ENCODE data around the gene DIDO1.

DIDO1 gene

DNA sequence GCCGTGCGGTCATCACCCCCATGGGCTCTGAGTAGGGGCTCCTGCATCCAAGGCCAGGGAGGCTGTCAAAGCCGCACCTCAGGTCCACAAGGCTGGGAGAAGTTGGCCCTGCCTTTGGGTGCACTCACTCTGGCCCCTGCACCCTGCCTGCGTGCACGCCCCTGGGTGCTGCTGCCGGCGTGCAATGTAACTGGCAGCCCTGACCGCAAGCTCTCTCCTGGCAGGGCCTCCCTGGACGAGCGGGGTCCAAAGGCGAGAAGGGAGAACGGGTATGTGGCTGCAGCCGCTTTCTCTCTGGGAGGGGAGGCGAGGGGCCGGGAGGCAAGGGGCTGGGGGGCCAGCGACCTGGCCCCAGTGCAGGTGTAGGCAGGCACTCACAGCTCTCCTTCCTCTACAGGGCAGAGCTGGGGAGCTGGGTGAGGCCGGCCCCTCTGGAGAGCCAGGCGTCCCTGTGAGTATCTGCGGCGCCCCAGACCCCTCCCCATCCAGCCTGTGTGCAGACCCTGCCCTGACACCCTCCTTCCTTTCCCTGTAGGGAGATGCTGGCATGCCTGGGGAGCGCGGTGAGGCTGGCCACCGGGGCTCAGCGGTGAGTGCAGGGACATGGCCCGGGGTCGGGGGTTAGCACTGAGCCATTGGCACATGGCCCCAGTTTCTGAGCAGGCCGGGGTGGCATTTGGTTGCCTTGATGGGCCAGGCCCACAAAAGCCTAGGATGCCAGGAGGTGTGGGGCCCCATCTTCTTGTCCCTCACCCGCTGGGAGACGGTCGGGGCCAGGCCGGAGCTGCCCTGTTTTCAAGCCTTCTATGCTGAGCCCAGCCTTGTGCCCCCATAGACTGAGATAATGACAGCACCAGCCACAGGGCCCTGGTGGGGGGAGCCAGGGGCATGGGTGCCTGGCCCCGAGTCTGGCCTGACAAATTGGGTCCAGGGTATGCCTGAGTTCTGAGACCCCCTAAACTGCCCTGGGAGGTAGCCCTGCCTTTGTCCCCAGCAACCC, 96.8 kb downstream of the DIDO1 start:
- DNase-seq = no peak

DNA sequence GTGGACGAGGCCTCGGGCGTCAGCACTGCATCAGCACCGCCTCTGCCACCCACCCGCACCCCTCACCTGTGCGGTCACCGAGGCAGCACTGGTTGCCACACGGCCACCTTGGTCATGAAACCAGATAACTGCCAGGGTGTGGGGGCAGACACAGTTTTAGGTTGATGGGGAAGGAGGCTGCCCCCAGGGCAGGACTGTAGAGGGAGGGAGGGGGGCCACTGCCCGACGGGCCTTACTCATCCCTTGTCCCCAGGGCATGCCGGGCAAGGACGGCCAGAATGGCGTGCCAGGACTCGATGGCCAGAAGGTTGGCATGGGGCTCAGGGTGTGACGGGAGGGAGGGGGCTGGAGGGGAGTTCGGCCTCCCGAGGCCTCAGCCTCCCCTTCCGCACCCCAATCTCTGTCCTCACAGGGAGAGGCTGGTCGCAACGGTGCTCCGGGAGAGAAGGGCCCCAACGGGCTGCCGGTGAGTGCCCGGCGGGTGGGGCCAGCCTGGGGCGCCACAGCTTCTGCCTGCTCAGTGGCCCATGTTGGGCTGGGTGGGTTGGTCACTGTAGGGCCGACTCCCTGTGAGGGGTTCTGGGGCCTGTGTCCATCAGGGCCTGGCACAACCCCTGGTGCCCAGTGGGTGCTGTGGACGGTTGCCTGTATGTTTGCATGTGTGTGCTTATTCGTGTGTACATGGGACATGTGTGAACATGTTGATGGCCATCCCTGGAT, 97.6 kb downstream of the DIDO1 start:
- no peak for DNase-seq

DNA sequence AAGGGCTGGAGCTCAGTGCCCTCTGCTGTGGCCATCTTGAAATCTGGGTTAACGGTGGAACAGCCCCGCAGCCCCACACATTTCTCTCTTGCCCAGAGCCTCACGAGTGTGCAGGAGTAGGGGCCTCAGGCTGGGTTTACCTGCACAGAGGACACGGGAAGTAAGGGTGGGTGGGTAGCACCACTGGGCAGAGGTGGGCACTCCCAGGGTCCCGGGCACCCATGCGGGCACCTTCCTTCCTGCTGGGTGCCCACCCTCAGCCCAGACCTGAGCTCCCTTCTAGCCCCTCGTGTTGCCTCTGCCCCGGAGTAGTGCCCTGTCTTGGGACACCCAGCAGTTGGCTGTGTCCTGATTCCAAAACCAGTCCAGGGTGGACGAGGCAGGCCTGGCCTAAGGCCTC, 98.3 kb downstream of the DIDO1 start:
- DNase-seq = no peak
